Gastrocnemius medialis (tissue), 4 donors: ENCODE results near the gene RXRA.

Experiments
- POLR2A ChIP-seq, 2 donors: fragments of 450-650 bp; IDR thresholded peaks; one replicate each; pipeline ENCODE4 v1.6.1; 2017; ENCODE audit warnings: antibody characterized with exemption in 2 of 2, mild to moderate bottlenecking in 2 of 2, moderate library complexity in 2 of 2
- TF ChIP-seq, protein P1 (sequence below), 5 experiments: fragments of 450-650 bp in 3 of 5; fragments of 200-600 bp in 2 of 5; sonication (generic) in 2 of 5; IDR thresholded peaks in 4 of 5; conservative IDR thresholded peaks in 1 of 5; 1 replicate in 4 of 5; 2 replicates in 1 of 5; pipeline ENCODE4 v1.5.1; 2016 to 2019; ENCODE audit warnings: antibody characterized with exemption in 5 of 5, mild to moderate bottlenecking in 3 of 5, moderate library complexity in 3 of 5

DNA sequence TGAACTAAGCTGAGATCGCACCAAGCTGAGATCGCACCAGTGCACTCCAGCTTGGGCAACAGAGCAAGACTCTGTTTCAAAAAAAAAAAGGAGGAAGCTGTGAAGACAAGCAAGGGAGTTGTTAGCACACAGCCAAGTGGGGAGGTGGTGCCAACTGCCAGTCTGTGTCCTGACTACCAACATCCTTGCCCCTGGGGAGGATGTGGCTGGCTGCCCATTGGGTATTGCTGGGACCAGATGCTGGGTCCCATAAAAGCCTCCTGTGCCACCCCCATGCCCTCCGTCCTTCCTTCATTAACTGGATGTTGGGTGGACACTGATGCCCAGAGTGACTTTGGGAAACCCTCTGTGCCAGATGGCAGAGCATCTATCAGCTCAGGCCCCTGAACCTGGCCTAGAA, 158.2 kb downstream of the RXRA start:
- TF ChIP-seq, protein P1, sequence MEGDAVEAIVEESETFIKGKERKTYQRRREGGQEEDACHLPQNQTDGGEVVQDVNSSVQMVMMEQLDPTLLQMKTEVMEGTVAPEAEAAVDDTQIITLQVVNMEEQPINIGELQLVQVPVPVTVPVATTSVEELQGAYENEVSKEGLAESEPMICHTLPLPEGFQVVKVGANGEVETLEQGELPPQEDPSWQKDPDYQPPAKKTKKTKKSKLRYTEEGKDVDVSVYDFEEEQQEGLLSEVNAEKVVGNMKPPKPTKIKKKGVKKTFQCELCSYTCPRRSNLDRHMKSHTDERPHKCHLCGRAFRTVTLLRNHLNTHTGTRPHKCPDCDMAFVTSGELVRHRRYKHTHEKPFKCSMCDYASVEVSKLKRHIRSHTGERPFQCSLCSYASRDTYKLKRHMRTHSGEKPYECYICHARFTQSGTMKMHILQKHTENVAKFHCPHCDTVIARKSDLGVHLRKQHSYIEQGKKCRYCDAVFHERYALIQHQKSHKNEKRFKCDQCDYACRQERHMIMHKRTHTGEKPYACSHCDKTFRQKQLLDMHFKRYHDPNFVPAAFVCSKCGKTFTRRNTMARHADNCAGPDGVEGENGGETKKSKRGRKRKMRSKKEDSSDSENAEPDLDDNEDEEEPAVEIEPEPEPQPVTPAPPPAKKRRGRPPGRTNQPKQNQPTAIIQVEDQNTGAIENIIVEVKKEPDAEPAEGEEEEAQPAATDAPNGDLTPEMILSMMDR (IDR thresholded peaks at IDR 0.05 in 4 of 5, conservative IDR thresholded peaks at IDR 0.05 in 1 of 5), result no peak
- TF ChIP-seq POLR2A (IDR thresholded peaks at IDR 0.05), result no peak
